Superior temporal gyrus (tissue), 1 donor: ENCODE measurements around the gene ELL.
"Not testable (repeated sequence)": the region's sequence is repeated elsewhere in the genome, so short reads cannot be mapped to it uniquely, and the experiment has no call there.

Experiments used
- DNase-seq: peaks from one replicate; pipeline ENCODE4 v3.0.0-alpha.2; 2016; ENCODE audit errors: extremely low spot score

Gene ELL

DNA sequence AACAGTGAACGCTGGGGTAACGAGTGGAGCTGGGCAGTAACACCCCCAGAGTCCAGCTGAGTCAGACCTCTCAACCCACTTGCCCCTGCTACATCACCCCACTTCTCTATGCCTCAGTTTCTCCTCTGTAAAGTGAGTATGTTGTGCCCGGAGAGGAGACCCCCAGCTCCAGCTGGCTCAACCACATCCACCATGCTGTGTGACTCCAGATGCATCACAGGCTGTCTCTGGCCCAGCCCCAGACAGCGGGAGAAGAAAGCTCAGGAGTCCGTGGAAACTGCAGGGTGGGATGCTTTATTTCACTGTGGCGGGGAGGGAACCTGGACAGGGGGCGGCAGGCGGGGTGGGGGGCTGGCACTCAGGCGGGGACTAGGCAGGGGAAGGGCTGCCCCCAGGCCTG, 9.6 kb upstream of the ELL start:
- DNase-seq: no peak

DNA sequence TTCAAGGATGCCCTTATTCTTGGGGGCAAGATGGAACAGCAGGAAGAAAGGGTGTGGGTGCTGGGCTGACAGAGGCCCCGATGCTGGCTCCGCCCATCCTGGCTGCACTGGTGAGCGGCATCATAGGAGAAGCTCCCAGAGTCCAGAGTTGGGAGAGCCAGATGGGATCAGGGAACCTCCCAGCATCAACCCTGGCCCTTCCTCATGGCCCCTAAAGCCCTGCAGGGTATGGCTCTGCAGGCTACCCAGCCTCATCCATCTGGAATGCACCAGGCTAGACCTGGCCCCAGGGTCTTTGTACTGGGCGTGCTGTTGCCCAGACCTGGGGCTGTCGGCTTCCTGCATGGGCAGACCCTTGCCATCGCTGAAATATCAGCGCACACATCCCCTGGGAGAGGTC, 7.9 kb upstream of the ELL start:
- DNase-seq: no peak

- DNase-seq: no peak
These were observed 4.4 kb upstream of the ELL start for GRCh38 chr19:18526316-18526715.

- DNase-seq: no peak
These were observed 2.0 kb upstream of the ELL start for GRCh38 chr19:18523841-18524240.

DNA sequence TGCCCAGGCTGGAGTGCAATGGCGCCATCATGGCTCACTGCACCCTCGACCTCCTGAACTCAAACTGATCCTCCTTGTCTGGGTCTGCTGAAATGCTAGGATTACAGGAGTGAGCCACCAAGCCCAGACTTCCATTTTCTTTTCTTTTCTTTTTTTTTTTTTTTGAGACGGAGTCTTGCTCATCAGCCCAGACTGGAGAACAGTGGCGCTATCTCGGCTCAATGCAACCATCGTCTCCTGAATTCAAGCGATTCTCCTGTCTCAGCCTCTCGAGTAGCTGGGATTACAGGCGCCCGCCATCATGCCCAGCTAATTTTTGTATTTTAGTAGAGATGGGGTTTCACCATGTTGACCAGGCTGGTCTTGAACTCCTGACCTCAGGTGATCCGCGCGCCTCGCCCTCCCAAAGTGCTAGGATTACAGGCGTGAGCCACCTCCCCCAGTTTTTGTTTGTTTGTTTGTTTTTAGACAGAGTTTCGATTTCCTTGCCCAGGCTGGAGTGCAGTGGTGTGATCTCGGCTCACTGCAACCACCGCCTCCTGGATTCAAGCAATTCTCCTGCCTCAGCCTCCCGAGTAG, 1.1 kb upstream of the ELL start:
- DNase-seq: not testable (repeated sequence)

- peak; percentile 100 for DNase-seq
These were observed 423 bp upstream of the ELL start for GRCh38 chr19:18522124-18522861.

GRCh38 chr19:18520848-18521691, 800 bp downstream of the ELL start:
- no peak for DNase-seq

GRCh38 chr19:18519962-18520847, 1.7 kb downstream of the ELL start:
- peak; percentile 39 for DNase-seq

DNA sequence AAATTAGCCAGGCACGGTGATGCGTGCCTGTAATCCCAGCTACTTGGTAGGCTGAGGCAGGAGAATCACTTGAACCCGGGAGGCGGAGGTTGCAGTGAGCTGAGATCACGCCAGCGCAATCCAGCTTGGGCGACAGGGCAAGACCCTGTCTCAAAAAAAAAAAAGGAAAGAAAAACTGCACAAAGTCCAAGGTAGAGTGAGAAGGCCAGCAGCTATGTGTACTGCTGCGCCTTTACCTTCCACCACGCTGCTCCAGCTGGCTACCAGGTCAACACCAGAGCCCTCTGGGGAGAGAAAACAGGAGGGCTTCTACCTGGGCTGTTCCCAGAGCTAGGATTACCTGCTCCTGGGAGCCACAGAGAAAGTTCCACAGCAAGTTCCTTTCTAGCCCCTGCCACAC, 3.2 kb downstream of the ELL start:
- no peak for DNase-seq

DNA sequence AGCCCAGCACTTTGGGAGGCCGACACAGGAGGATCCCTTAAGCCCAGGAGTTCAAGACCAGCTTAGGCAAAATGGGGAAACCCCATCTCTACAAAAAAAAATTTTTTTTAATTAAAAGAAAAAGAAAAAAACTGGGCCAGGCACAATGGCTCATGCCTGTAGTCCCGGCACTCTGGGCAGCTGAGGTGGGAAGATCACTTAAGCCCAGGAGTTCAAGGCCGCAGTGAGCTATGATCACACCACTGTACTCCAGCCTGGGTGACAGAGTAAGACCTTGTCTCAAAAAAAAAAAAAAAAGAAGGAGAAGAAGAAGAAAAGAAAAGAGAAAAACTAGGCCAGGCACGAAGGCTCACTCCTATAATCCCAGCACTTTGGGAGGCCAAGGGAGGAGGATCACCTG, 4.3 kb downstream of the ELL start:
- no peak for DNase-seq

- no peak for DNase-seq
These were observed 5.9 kb downstream of the ELL start for GRCh38 chr19:18515959-18516358.

- no peak for DNase-seq
These were observed 6.8 kb downstream of the ELL start for GRCh38 chr19:18514800-18515682.

GRCh38 chr19:18513868-18514267, 8.0 kb downstream of the ELL start:
- no peak for DNase-seq

- no peak for DNase-seq
These were observed 11.7 kb downstream of the ELL start for GRCh38 chr19:18510216-18510615.

- peak; percentile 5 for DNase-seq
These were observed 13.3 kb downstream of the ELL start for GRCh38 chr19:18508585-18508984.

DNA sequence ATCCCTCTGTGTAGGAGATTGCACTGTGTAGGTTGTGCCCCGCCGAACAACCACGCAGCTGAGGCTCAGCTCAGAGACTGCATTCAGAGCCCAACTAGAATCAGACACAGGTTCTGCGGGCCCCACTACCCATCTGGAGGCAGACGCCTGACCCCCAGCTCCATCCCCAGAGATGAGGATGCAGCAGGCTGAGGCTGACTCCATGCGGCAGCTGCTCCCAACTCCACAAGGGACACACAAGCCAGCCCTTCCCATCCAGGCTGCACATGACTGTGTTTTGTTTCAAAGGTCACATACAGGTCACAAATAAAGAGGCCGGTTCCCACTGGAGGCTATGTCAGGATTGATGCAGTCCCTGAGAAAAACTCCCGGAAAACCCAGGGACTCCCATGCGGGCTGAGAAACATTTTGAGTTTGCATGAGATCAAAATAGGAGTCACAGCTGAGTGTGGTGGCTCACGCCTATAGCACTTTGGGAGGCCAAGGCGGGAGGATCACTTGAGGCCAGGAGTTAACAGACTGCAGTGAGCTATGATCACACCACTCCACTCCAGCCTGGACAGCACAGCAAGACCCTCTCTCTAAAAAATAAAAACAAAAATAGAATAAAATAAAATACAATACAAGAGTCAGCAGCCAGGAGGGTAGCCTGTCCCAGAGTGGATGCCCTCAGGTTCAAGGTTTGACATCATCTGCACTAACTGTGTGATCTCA, 14.0 kb downstream of the ELL start:
- peak; percentile 9 for DNase-seq

DNA sequence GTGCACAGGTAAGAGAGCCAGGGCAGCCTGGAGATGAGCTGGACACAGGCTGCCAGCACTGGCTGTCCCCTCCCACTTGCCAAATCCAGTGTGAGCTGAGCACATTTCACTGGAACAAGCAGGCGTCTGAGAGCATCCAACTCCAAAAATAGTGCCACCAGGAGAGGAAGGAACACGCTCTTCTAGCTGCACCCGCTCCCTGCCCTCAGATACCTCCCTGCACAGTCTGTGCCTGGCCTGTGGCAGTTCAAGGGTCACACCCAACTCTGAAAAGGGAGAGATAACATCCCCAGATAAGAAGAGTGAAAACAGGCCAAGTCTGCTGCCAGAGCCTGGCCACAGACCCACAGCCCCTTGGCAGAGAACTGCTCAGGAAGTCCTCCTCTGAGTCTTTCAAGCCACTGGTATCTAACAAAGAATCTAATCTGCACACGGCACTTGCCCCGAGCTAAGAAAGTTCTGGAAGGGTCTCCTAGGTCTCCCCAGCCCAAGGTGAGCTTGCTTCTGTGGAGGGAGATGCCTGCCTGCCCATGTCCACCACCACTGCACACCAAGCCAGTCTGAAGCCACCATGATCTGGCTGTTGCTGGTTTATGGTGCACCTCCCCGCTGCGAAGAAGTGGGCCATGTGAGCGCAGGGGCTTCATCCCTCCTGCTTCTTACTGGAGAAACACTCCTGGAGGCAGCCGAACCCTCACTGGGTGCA, 14.7 kb downstream of the ELL start:
- DNase-seq: peak; percentile 61

DNA sequence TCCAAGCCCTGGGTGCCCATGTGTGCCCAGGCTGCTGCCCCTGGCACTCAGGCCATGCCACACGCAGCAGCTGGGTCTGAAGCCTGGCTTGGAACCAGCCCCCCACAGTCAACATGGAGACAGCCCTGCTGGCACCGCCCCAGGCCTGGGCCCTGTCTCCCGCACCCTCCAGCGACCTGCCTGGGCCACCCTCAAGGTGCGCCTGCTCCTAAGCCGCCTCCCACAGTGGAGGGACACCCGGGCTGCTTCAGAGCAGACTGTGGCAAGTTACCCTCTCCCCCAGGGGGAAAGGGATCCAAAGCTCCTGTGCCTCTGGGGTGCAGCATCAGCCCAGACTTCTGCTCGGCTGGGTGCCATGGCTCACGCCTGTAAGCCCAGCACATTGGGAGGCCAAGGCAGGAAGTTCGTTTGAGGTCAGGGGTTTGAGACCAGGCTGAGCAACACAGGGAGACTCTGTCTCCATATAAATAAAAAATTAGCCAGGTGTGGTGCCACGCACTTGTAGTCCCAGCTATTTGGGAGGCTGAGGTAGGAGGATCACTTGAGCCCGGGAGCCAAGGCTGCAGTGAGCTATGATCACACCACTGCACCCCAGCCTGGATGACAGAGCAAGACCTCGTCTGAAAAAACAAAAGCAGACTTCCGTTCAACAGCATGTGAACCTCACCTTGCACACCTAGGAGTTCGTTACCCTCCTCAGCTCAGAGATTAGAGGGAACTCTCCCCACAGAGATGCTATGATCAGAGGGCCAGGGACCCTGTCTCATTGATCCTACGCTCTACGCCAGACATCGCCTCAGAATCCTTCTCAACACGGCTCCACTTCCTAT, 15.6 kb downstream of the ELL start:
- DNase-seq: no peak
